GF-D8 (cell line): ENCODE measurements around the gene TRIP13.
"Not testable (repeated sequence)": the region's sequence is repeated elsewhere in the genome, so short reads cannot be mapped to it uniquely, and the experiment has no call there.

ENCODE experiments used
- DNase-seq: peaks from one replicate; lab custom pipeline; 2025; lab: John Stamatoyannopoulos, UW

TRIP13 gene

GRCh38 chr5:891837-892393 lies 769 bp upstream of the TRIP13 start:
- no peak for DNase-seq

- DNase-seq: no peak
Measured at GRCh38 chr5:893137-893506, 438 bp downstream of the TRIP13 start.

GRCh38 chr5:893711-894110 lies 1.0 kb downstream of the TRIP13 start:
- no peak for DNase-seq

GRCh38 chr5:900781-901180 lies 8.1 kb downstream of the TRIP13 start:
- DNase-seq: no peak

- no peak for DNase-seq
Measured at GRCh38 chr5:902129-902916, 9.6 kb downstream of the TRIP13 start.

- DNase-seq: no peak
Measured at GRCh38 chr5:903756-904096, 11.0 kb downstream of the TRIP13 start.

- no peak for DNase-seq
Measured at GRCh38 chr5:905139-905642, 12.5 kb downstream of the TRIP13 start.

- DNase-seq: no peak
Measured at GRCh38 chr5:907366-907910, 14.8 kb downstream of the TRIP13 start.

- no peak for DNase-seq
Measured at GRCh38 chr5:908172-908571, 15.5 kb downstream of the TRIP13 start.

GRCh38 chr5:909086-909485 lies 16.4 kb downstream of the TRIP13 start:
- DNase-seq: no peak

- no peak for DNase-seq
Measured at GRCh38 chr5:909994-910768, 17.5 kb downstream of the TRIP13 start.

GRCh38 chr5:910769-911160 lies 18.1 kb downstream of the TRIP13 start:
- no peak for DNase-seq

GRCh38 chr5:911601-912000 lies 18.9 kb downstream of the TRIP13 start:
- no peak for DNase-seq

GRCh38 chr5:912280-913091 lies 19.8 kb downstream of the TRIP13 start:
- DNase-seq: no peak

GRCh38 chr5:914174-914573 lies 21.5 kb downstream of the TRIP13 start:
- DNase-seq: no peak

GRCh38 chr5:914612-915011 lies 21.9 kb downstream of the TRIP13 start:
- DNase-seq: no peak

GRCh38 chr5:915346-915745 lies 22.7 kb downstream of the TRIP13 start:
- not testable (repeated sequence) for DNase-seq

- DNase-seq: no peak
Measured at GRCh38 chr5:915946-916345, 23.3 kb downstream of the TRIP13 start.

GRCh38 chr5:916441-917293 lies 24.0 kb downstream of the TRIP13 start:
- no peak for DNase-seq

GRCh38 chr5:918717-919116 lies 26.0 kb downstream of the TRIP13 start:
- not testable (repeated sequence) for DNase-seq
